Testis (tissue), 3 donors: ENCODE data around the gene NCOA4. TPM values are rescaled to one million over a fixed set of nuclear protein-coding genes. Genes with fewer than 3 reads are reported as not detected.

Experiments used
- DNase-seq: peaks from one replicate; pipeline ENCODE4 v3.0.0-alpha.2; 2019
- H3K27ac ChIP-seq, 2 donors: fragments of 200-600 bp; sonication (generic); one replicate each; pipeline ENCODE4 v1.5.1; 2019
- H3K27me3 ChIP-seq: fragments of 200-600 bp; sonication (generic); one replicate; pipeline ENCODE4 v1.5.1; 2019
- H3K36me3 ChIP-seq: fragments of 200-600 bp; sonication (generic); one replicate; pipeline ENCODE4 v1.5.1; 2017; ENCODE audit warnings: low read depth; ENCODE audit errors: missing control alignments
- H3K4me1 ChIP-seq: fragments of 200-600 bp; sonication (generic); one replicate; pipeline ENCODE4 v1.5.1; 2019
- H3K4me3 ChIP-seq, 2 donors: fragments of 200-600 bp; sonication (generic); one replicate each; pipeline ENCODE4 v1.5.1; 2017 to 2019
- H3K9me3 ChIP-seq: fragments of 200-600 bp; sonication (generic); one replicate; pipeline ENCODE4 v1.5.1; 2017
- POLR2A ChIP-seq: fragments of 450-650 bp; IDR thresholded peaks from one replicate; pipeline ENCODE4 v1.6.1; 2017; ENCODE audit warnings: antibody characterized with exemption, mild to moderate bottlenecking, moderate library complexity
- WGBS, 2 donors: methylation state at CpG; one replicate each; pipeline ENCODE4 v1.1.5; 2018; 5-methylcytosine and 5-hydroxymethylcytosine counted together
- intact Hi-C: fragments of 100-400 bp; cut with DNase I; formaldehyde crosslinking; loops from one replicate; pipeline ENCODE4 v1.15.1; 2023; ENCODE audit warnings: low total_unique reads
- polyA plus RNA-seq: library from polyadenylated mRNA; stranded (reverse); fragments of 350-450 nt; fragmentation: Illumina TruSeq; extraction: RNeasy Lipid Tissue Mini Kit (QIAGEN cat#74804); gene quantifications from one replicate; pipeline ENCODE4 v1.2.3, GENCODE V29; 2014; ENCODE audit warnings: low read depth, low replicate concordance; ENCODE audit not compliant: insufficient read depth
- total RNA-seq, 2 donors: library from RNA; depleted of rRNA; stranded (reverse); fragments of >200 nt; gene quantifications; one replicate each; pipeline ENCODE4 v1.2.3, GENCODE V29; 2016
- TF ChIP-seq, protein P1 (sequence below), 3 experiments: fragments of 450-650 bp in 2 of 3; fragments of 200-600 bp in 1 of 3; sonication (generic) in 1 of 3; IDR thresholded peaks; one replicate each; pipeline ENCODE4 v1.5.1; 2016 to 2019; ENCODE audit warnings: antibody characterized with exemption in 3 of 3, mild to moderate bottlenecking in 2 of 3, moderate library complexity in 1 of 3

The NCOA4 gene
- total and polyA plus RNA-seq, 3 donors from 2014 or later: 64.4 to 90.8 (median 76.0) TPM

DNA sequence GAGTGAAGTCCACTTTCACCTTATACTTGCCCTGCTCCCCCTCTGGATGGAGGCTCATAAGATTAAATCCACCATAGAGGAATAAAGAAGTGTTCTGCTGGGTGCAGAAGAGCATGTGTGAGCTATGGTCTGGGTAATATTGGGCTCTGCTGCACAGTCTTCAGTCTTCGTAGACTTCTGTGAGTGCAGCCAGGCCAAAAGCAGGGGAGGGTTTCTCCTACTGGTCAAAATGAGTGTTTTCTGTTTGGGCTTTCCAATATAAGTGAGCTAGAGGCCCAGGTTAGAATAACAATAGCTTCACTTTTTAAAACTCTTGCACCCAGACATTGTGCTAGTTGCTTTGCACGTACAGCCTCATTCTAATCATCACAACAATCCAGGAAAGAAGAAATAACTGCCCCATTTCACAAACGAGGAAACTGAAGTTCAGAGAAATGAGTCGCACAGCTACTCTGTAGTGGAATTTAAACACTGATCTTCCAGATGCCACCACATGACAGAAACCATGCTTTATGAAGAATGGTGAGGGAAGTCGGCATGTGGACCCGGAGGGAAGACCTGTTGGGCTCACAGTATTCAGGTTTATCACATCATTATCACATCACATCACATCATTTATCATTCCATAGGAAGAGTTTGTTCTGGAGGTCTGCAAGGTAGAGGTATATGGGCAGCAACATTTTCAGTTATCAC lies 39.5 kb upstream of the NCOA4 start:
- no peak for DNase-seq
- no peaks in the 10 kb centered on the region for H3K36me3 ChIP-seq
- WGBS, 2 donors: 75 to 80% methylated on average over 6 of the region's 6 CpGs
- H3K27ac ChIP-seq: no peak overlapping the region
- intact Hi-C loops: no loop called here
- no peaks in the 10 kb centered on the region for H3K9me3 ChIP-seq
- H3K4me1 ChIP-seq: no peaks in the 10 kb centered on the region
- no peak overlapping the region for H3K4me3 ChIP-seq
- no peaks in the 10 kb centered on the region for H3K27me3 ChIP-seq
- TF ChIP-seq, protein P1, sequence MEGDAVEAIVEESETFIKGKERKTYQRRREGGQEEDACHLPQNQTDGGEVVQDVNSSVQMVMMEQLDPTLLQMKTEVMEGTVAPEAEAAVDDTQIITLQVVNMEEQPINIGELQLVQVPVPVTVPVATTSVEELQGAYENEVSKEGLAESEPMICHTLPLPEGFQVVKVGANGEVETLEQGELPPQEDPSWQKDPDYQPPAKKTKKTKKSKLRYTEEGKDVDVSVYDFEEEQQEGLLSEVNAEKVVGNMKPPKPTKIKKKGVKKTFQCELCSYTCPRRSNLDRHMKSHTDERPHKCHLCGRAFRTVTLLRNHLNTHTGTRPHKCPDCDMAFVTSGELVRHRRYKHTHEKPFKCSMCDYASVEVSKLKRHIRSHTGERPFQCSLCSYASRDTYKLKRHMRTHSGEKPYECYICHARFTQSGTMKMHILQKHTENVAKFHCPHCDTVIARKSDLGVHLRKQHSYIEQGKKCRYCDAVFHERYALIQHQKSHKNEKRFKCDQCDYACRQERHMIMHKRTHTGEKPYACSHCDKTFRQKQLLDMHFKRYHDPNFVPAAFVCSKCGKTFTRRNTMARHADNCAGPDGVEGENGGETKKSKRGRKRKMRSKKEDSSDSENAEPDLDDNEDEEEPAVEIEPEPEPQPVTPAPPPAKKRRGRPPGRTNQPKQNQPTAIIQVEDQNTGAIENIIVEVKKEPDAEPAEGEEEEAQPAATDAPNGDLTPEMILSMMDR (IDR thresholded peaks at IDR 0.05): no peak
- no peak for TF ChIP-seq POLR2A

DNA sequence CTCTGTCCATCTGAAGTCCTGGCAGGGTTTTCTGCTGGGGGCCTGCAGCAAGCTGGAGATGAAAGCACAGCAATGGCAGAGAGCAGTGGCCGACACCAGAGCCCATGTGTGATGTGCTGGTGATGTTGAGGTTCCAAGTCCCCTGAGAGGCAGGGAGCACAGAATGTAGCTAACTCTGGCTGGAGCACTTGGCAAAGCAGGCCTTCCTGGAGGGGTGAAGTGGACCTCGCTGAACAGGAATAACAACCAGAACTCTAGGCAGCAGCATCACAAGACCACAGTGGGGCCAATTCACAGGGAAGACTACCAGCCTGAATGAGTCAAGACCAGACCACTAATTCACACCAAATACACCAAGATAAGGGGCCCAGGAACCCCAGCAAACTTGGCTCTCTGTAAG lies 38.5 kb upstream of the NCOA4 start:
- DNase-seq: no peak
- Histone ChIP-seq H3K27me3 (no peaks in the 10 kb centered on the region), H3K4me1 (no peaks in the 10 kb centered on the region), H3K9me3 (no peaks in the 10 kb centered on the region), H3K36me3 (no peaks in the 10 kb centered on the region), H3K27ac (no peak overlapping the region), H3K4me3 (no peak overlapping the region)
- intact Hi-C loops: no loop called here
- TF ChIP-seq POLR2A: no peak
- TF ChIP-seq, protein P1 (IDR thresholded peaks at IDR 0.05): no peak
- WGBS, 2 donors: 80 to 86% methylated on average over 2 of the region's 2 CpGs

DNA sequence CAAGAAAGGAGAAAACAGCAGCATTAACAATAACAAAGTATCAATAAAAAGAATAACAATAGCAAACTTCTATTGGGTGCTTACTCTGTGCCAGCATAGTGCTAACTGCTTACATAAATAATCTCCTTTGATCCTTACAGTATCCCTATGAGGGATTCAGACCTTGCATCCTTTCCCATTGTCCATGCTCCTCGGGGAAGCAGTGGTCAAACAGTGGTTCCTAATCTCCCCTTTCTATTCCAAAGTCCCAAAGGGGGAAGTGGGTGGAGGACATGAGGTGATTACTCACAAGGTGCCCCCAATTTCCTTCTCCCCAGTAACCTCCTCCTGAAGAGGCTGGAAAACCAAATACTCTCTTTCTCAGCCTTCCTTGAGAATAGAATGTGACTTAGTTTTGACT lies 37.7 kb upstream of the NCOA4 start:
- Histone ChIP-seq H3K9me3 (no peaks in the 10 kb centered on the region), H3K36me3 (no peaks in the 10 kb centered on the region), H3K4me1 (no peaks in the 10 kb centered on the region), H3K4me3 (no peak overlapping the region), H3K27me3 (no peaks in the 10 kb centered on the region), H3K27ac (no peak overlapping the region)
- intact Hi-C loops: no loop called here
- DNase-seq: no peak
- TF ChIP-seq POLR2A: no peak
- TF ChIP-seq, protein P1 (IDR thresholded peaks at IDR 0.05): no peak
- 80 to 91% methylated on average over 1 of the region's 1 CpG for WGBS, 2 donors

DNA sequence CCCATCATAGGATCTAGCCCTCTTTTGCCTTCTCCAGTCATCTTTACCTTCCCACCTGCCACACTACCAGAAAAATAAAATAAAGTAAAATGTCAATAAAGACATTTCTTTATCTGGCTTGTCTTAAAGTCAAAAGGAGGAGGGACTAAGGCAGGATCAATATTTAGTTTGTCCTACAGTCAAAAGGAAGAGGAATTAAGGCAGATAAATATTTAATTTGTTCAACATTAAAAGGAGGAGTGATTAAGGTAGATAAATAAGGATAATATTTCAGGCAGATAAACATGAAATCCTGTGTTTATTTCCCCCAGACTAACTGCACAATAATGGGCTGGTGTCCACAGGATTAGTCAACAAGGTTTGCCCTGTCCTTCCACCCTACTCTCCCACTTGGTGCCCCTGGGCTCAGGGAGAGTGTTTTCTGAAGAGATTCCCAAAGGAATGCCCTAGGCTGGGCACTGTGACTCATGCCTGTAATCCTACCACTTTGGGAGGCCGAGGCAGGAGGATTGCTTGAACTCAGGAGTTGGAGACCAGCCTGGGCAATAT lies 33.9 kb upstream of the NCOA4 start:
- no peaks in the 10 kb centered on the region for H3K27me3 ChIP-seq
- H3K4me1 ChIP-seq: no peaks in the 10 kb centered on the region
- intact Hi-C loops: no loop called here
- H3K9me3 ChIP-seq: no peaks in the 10 kb centered on the region
- no peak overlapping the region for H3K4me3 ChIP-seq
- H3K36me3 ChIP-seq: no peaks in the 10 kb centered on the region
- 100% methylated on average over 1 of the region's 1 CpG for WGBS, 2 donors
- no peak overlapping the region for H3K27ac ChIP-seq
- no peak for DNase-seq
- no peak for TF ChIP-seq POLR2A
- TF ChIP-seq, protein P1 (IDR thresholded peaks at IDR 0.05): no peak
